GM06990 (cell line): Measurements from ENCODE around the gene MTG1.
"Not testable (repeated sequence)": the region's sequence is repeated elsewhere in the genome, so short reads cannot be mapped to it uniquely, and the experiment has no call there.

Experiments
- DNase-seq: peaks from one replicate; pipeline ENCODE4 v3.0.0-alpha.2; 2011; ENCODE audit not compliant: insufficient read length; ENCODE audit errors: extremely low read depth
- H3K27me3 ChIP-seq: replicated peaks from 2 replicates; pipeline ENCODE4 v1.6.0; 2011; ENCODE audit warnings: low read length; ENCODE audit not compliant: control insufficient read depth, insufficient read depth
- H3K36me3 ChIP-seq: 2 replicates; pipeline ENCODE4 v1.5.1; 2011; ENCODE audit warnings: low read length; ENCODE audit not compliant: control insufficient read depth, insufficient read depth
- H3K4me3 ChIP-seq: replicated peaks from 2 replicates; pipeline ENCODE4 v1.5.1; 2011; ENCODE audit warnings: low read depth, mild to moderate bottlenecking, control low read depth, low read length
- TF ChIP-seq, protein P1 (sequence below): IDR thresholded peaks from 2 replicates; pipeline ENCODE4 v1.5.1; 2011; ENCODE audit warnings: low read length, control low read depth, mild to moderate bottlenecking, inconsistent platforms; ENCODE audit not compliant: insufficient read depth, poor library complexity, severe bottlenecking

Gene MTG1

DNA sequence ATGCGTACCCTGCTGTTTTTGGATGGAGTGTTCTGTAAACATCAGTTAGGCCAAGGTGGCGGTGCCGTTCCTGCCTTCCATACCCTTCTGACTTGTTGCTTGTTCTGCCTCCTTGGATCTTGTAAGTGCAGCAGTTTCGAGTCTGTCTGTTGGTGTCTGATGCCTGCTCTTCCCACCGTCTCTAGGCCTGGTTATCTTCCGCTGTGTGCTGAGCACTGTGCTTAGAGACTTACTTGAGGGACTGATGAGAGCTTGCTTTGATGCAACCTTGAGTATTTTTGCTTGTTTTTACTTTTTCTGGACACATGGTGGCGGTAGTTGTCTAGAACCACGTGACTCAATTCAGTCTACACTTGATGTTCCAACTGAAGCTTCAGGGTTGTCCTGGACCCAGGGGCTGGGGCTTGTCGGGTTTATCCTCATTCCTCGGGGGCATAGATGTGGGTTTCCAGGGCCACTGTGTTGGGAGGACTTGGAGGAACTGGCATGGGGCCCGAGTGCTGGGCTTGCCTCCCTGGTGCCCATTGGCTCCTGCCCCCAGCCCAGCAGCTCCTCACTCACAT is 44.8 kb downstream of the MTG1 start:
- H3K36me3 ChIP-seq, result no peaks in the 10 kb centered on the region
- no peak overlapping the region for H3K4me3 ChIP-seq
- DNase-seq, result no peak
- H3K27me3 ChIP-seq, result no peaks in the 10 kb centered on the region
- TF ChIP-seq, protein P1, sequence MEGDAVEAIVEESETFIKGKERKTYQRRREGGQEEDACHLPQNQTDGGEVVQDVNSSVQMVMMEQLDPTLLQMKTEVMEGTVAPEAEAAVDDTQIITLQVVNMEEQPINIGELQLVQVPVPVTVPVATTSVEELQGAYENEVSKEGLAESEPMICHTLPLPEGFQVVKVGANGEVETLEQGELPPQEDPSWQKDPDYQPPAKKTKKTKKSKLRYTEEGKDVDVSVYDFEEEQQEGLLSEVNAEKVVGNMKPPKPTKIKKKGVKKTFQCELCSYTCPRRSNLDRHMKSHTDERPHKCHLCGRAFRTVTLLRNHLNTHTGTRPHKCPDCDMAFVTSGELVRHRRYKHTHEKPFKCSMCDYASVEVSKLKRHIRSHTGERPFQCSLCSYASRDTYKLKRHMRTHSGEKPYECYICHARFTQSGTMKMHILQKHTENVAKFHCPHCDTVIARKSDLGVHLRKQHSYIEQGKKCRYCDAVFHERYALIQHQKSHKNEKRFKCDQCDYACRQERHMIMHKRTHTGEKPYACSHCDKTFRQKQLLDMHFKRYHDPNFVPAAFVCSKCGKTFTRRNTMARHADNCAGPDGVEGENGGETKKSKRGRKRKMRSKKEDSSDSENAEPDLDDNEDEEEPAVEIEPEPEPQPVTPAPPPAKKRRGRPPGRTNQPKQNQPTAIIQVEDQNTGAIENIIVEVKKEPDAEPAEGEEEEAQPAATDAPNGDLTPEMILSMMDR, result peak; percentile 47

DNA sequence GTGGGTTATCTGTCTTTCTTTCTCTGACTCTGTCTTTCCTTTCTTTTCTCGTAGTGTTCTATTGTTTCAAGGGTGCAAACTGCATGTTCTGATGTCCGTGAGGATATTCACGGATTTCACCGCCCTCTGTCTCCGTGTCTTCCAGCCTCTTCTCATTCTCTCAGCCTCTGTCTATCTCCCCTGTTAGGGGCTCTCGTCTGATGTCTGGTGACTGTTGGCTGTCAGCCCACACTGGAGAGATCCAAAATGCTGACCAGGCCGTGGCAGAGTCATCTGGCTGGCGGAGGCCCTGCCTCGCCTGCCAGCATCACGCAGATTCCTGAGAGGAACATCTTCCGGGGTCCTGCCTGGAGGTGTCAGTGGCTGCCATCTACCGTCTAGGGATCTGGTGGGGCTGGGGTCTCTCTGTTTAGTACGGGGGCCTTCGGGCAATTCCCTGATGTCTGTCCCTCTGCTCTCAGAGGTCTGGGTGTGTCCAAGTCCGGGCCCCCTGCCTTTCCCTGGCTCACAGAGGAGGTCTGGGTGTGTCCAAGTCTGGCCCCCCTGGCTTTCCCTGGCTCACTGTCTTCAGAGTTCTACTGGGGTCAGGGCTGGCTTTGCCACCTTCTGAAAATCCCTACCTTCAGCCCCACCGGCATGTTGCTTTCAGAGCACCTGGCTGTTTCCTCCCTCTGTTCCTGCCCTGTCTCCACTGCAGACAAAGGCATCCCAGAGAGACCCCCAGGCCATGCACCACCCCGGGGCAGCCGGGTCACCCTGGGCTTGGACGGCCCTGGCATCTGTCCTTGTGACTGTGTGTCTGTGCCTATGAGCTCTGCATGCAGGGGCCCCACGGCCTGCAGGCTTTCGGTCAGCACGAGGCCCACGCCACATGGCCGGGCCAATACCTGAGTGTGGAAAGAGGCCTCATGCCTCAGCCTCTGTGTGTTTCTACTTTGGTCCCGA is 45.8 kb downstream of the MTG1 start:
- no peak for DNase-seq
- TF ChIP-seq, protein P1, result no peak
- H3K4me3 ChIP-seq, result no peak overlapping the region
- no peaks in the 10 kb centered on the region for H3K27me3 ChIP-seq
- H3K36me3 ChIP-seq, result no peaks in the 10 kb centered on the region

DNA sequence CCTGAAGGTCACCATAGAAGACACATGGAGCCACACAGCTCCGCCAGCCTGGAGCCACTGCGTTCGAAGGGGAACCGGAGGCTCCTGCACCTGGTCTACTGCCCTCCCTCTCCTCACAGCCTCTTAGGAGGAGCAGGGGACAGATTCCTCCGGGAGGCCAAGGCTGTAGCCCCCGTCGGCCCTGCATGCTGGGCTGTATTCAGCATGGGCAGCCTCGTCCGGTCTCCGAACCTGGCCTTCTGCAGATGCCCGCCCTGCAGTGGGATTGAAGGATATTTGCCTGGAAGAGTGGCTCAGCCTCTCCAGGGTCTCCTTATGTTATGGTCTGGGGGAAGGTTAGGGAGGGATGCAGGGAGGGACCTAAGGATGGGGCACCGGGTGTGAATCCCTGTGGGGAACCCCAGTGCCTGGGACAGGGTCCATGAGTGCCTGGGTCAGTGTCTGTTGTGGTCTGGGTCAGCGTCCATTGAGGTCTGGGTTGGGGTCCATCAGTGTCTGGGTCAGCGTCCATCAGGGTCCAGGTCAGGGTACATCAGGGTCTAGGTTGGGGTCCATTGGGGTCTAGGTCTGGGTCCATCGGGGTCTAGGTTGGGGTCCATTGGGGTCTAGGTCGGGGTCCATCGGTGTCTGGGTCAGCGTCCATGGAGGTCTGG is 46.8 kb downstream of the MTG1 start:
- Histone ChIP-seq H3K27me3 (no peaks in the 10 kb centered on the region), H3K36me3 (no peaks in the 10 kb centered on the region), H3K4me3 (no peak overlapping the region)
- DNase-seq, result no peak
- TF ChIP-seq, protein P1, result no peak

DNA sequence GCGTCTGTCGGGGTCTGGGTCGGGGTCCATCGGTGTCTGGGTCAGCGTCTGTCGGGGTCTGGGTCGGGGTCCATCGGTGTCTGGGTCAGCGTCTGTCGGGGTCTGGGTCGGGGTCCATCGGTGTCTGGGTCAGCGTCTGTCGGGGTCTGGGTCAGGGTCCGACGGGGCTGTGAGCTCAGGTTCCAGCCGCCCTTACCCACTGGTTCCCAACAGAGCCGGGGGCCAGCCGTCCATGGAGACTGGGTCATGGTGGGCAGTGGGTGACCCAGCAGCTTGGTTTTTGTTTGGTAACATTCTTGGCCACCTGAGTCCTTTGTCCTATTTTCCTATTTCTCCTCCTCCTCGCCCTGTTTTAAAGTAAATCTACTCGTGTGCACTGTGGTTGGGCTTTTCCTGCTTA is 47.4 kb downstream of the MTG1 start:
- not testable (repeated sequence) for H3K27me3 ChIP-seq, DNase-seq, H3K36me3 ChIP-seq, H3K4me3 ChIP-seq

DNA sequence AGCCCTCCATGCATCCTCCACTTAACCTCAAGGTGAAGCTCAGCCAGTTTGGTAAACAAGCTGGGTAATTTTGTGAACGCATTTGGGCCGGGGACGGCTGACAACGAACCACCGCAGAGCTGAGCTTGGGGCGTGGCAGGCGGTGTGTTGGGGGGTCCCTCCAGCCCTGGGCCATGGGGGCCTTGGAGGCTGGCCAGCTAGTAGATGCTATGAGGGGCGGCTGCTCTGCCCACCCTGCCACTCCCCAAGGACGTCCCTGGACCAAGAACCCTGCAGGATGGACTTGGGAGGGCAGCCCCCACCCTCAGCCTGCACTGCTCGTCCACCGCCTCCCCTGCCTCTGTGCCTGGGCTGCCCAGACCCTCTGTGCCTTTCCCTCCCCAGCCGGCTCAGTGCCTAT is 47.8 kb downstream of the MTG1 start:
- Histone ChIP-seq H3K4me3 (no peak overlapping the region), H3K27me3 (no peaks in the 10 kb centered on the region), H3K36me3 (no peaks in the 10 kb centered on the region)
- DNase-seq, result no peak
- TF ChIP-seq, protein P1, result no peak
